HEK293 (cell line): ENCODE data around the gene ANGPTL8.

Experiments used
- CTCF ChIA-PET: fragments of 350-600 bp; formaldehyde crosslinking; extraction: SDS; loops from one replicate; lab custom pipeline; 2021; ENCODE audit warnings: antibody characterized with exemption; lab: Yijun Ruan, JAX
- POLR2A ChIA-PET: fragments of 300-600 bp; formaldehyde crosslinking; extraction: SDS; loops from one replicate; lab custom pipeline; 2020; ENCODE audit warnings: antibody characterized with exemption, inconsistent platforms; lab: Yijun Ruan, JAX
- H3K27ac ChIP-seq: fragments of 200-500 bp; sonication (Bioruptor generic); 2 replicates; pipeline ENCODE4 v1.5.1; 2014; ENCODE audit warnings: low read depth, low read length, control low read depth, inconsistent platforms; ENCODE audit errors: extremely low read depth
- H3K36me3 ChIP-seq, 2 experiments: fragments of 200-500 bp in 1 of 2; sonication (Bioruptor generic) in 1 of 2; 1 replicate in 1 of 2; 2 replicates in 1 of 2; pipeline ENCODE4 v1.5.1; 2014 to 2017; ENCODE audit warnings: inconsistent platforms in 2 of 2, low read length in 2 of 2; ENCODE audit not compliant: control insufficient read depth in 2 of 2, insufficient read depth in 1 of 2
- H3K4me1 ChIP-seq: fragments of 200-500 bp; sonication (Bioruptor generic); 2 replicates; pipeline ENCODE4 v1.5.1; 2014; ENCODE audit warnings: mild to moderate bottlenecking, low read length, inconsistent platforms; ENCODE audit not compliant: control insufficient read depth, insufficient read depth
- H3K4me3 ChIP-seq: 2 replicates; pipeline ENCODE4 v1.5.1; 2011; ENCODE audit warnings: low read depth, mild to moderate bottlenecking, control low read depth, low read length, moderate library complexity
- H3K9me3 ChIP-seq: fragments of 200-500 bp; sonication (Bioruptor generic); 2 replicates; pipeline ENCODE4 v1.5.1; 2014; ENCODE audit warnings: low read depth, low read length, inconsistent platforms; ENCODE audit not compliant: control insufficient read depth, insufficient read depth
- CTCF ChIP-seq: fragments of 450-650 bp; formaldehyde crosslinking; IDR thresholded peaks from 2 replicates; pipeline ENCODE4 v1.5.1; 2016; ENCODE audit warnings: missing biosample characterization, missing genetic modification characterization
- GLI4 ChIP-seq: fragments of 450-650 bp; formaldehyde crosslinking; IDR thresholded peaks from 2 replicates; pipeline ENCODE4 v1.5.1; 2016; ENCODE audit warnings: missing biosample characterization, missing genetic modification characterization
- IKZF3 ChIP-seq: fragments of 450-650 bp; IDR thresholded peaks from 2 replicates; pipeline ENCODE4 v1.5.0; 2018; ENCODE audit warnings: missing biosample characterization, mild to moderate bottlenecking, missing genetic modification characterization, moderate library complexity
- REST ChIP-seq: fragments of 450-650 bp; formaldehyde crosslinking; IDR thresholded peaks from 2 replicates; pipeline ENCODE4 v1.5.1; 2016; ENCODE audit warnings: missing biosample characterization, missing genetic modification characterization
- SP7 ChIP-seq: fragments of 450-650 bp; formaldehyde crosslinking; IDR thresholded peaks from 2 replicates; pipeline ENCODE4 v1.5.1; 2016; ENCODE audit warnings: missing biosample characterization, missing genetic modification characterization
- WT1 ChIP-seq: fragments of 450-650 bp; formaldehyde crosslinking; IDR thresholded peaks from 2 replicates; pipeline ENCODE4 v1.5.1; 2016; ENCODE audit warnings: missing biosample characterization, missing genetic modification characterization
- ZBTB21 ChIP-seq: fragments of 450-650 bp; formaldehyde crosslinking; IDR thresholded peaks from 2 replicates; pipeline ENCODE4 v1.5.1; 2017; ENCODE audit warnings: missing biosample characterization, missing genetic modification characterization
- ZIC2 ChIP-seq: fragments of 450-650 bp; formaldehyde crosslinking; IDR thresholded peaks from 2 replicates; pipeline ENCODE4 v1.5.1; 2016; ENCODE audit warnings: missing biosample characterization, missing genetic modification characterization
- ZNF132 ChIP-seq: fragments of 450-650 bp; formaldehyde crosslinking; IDR thresholded peaks from 2 replicates; pipeline ENCODE4 v1.5.1; 2017; ENCODE audit warnings: missing biosample characterization, missing genetic modification characterization, borderline replicate concordance
- ZNF157 ChIP-seq: fragments of 450-650 bp; formaldehyde crosslinking; IDR thresholded peaks from 2 replicates; pipeline ENCODE4 v1.5.1; 2016; ENCODE audit warnings: missing biosample characterization, missing genetic modification characterization
- ZNF16 ChIP-seq: fragments of 450-650 bp; formaldehyde crosslinking; IDR thresholded peaks from 2 replicates; pipeline ENCODE4 v1.5.1; 2016; ENCODE audit warnings: low read depth, missing biosample characterization, missing genetic modification characterization
- ZNF426 ChIP-seq: fragments of 450-650 bp; formaldehyde crosslinking; IDR thresholded peaks from 2 replicates; pipeline ENCODE4 v1.5.1; 2017; ENCODE audit warnings: missing biosample characterization, missing genetic modification characterization, mild to moderate bottlenecking, inconsistent platforms, moderate library complexity
- ZNF518A ChIP-seq: fragments of 450-650 bp; formaldehyde crosslinking; conservative IDR thresholded peaks from 2 replicates; pipeline ENCODE4 v1.5.1; 2016; ENCODE audit warnings: low read depth, missing biosample characterization, missing genetic modification characterization
- ZNF560 ChIP-seq: fragments of 450-650 bp; formaldehyde crosslinking; IDR thresholded peaks from 2 replicates; pipeline ENCODE4 v1.5.1; 2017; ENCODE audit warnings: missing biosample characterization, missing genetic modification characterization, borderline replicate concordance
- ZNF561 ChIP-seq: fragments of 450-650 bp; IDR thresholded peaks from 2 replicates; pipeline ENCODE4 v1.5.1; 2018; ENCODE audit warnings: missing biosample characterization, missing genetic modification characterization, borderline replicate concordance
- ZNF580 ChIP-seq: fragments of 450-650 bp; formaldehyde crosslinking; IDR thresholded peaks from 2 replicates; pipeline ENCODE4 v1.5.1; 2016; ENCODE audit warnings: missing biosample characterization, missing genetic modification characterization
- ZNF623 ChIP-seq: fragments of 450-650 bp; formaldehyde crosslinking; IDR thresholded peaks from 2 replicates; pipeline ENCODE4 v1.5.1; 2016; ENCODE audit warnings: missing biosample characterization, missing genetic modification characterization
- ZNF654 ChIP-seq: fragments of 450-650 bp; formaldehyde crosslinking; IDR thresholded peaks from 2 replicates; pipeline ENCODE4 v1.5.1; 2016; ENCODE audit warnings: low read depth, missing biosample characterization, missing genetic modification characterization
- ZNF658 ChIP-seq: fragments of 450-650 bp; formaldehyde crosslinking; IDR thresholded peaks from 2 replicates; pipeline ENCODE4; 2016; ENCODE audit warnings: missing biosample characterization, missing genetic modification characterization
- ZNF76 ChIP-seq: fragments of 450-650 bp; formaldehyde crosslinking; IDR thresholded peaks from 2 replicates; pipeline ENCODE4; 2016; ENCODE audit warnings: low read depth, missing biosample characterization, missing genetic modification characterization, borderline replicate concordance
- ZNF777 ChIP-seq: fragments of 450-650 bp; formaldehyde crosslinking; IDR thresholded peaks from 2 replicates; pipeline ENCODE4 v1.5.1; 2017; ENCODE audit warnings: missing biosample characterization, missing genetic modification characterization, borderline replicate concordance
- ZSCAN5A ChIP-seq: fragments of 450-650 bp; formaldehyde crosslinking; IDR thresholded peaks from 2 replicates; pipeline ENCODE4 v1.5.1; 2016; ENCODE audit warnings: missing biosample characterization, missing genetic modification characterization
- ZXDB ChIP-seq: fragments of 450-650 bp; formaldehyde crosslinking; IDR thresholded peaks from 2 replicates; pipeline ENCODE4 v1.5.1; 2016; ENCODE audit warnings: missing biosample characterization, missing genetic modification characterization

ANGPTL8 gene

GRCh38 chr19:11261971-11262839, 22.8 kb downstream of the ANGPTL8 start, which contains the start of gene DOCK6 (continued):
- 0 out of 2 replicates have a peak, but pooled peaks have one; percentile 59 for TF ChIP-seq ZNF561
- TF ChIP-seq, all 188 proteins: peak for 34

GRCh38 chr19:11263726-11264125, 24.3 kb downstream of the ANGPTL8 start:
- no peak overlapping the region for H3K4me3 ChIP-seq
- H3K9me3 ChIP-seq = no peaks in the 10 kb centered on the region
- H3K27ac ChIP-seq = no peak overlapping the region
- ChIA-PET POLR2A (no interaction called here), CTCF (interaction anchor here (0.6 kb wide), 2 partner anchors 19 to 38 kb away, joined by 3 read pairs; no protein-coding TSS in a partner anchor)
- no peaks in the 10 kb centered on the region; the same call in 1 of the 2 replicates for H3K4me1 ChIP-seq
- H3K36me3 ChIP-seq = no peaks in the 10 kb centered on the region
- TF ChIP-seq IKZF3 (no peak), ZNF580 (no peak), ZNF654 (tag by site-specific recombination) (0 out of 2 replicates have a peak, but pooled peaks have one; percentile 7), ZNF132 (no peak), ZNF658 (no peak), ZNF157 (tag by site-specific recombination) (no peak), ZNF426 (peak; percentile 50), REST (tag by site-specific recombination) (0 out of 2 replicates have a peak, but pooled peaks have one; percentile 12), ZIC2 (tag by site-specific recombination) (no peak), ZNF16 (tag by site-specific recombination) (no peak), ZNF623 (tag by site-specific recombination) (peak; percentile 98), ZBTB21 (tag by site-specific recombination) (no peak), ZNF560 (0 out of 2 replicates have a peak, but pooled peaks have one; percentile 31), ZNF76 (tag by site-specific recombination) (no peak), CTCF (tag by site-specific recombination) (no peak), GLI4 (tag by site-specific recombination) (no peak), ZNF518A (tag by site-specific recombination) (peak; percentile 60; the same call in 1 of the 2 replicates), SP7 (no peak), ZNF777 (tag by site-specific recombination) (no peak), ZSCAN5A (tag by site-specific recombination) (no peak), ZXDB (tag by site-specific recombination) (no peak), WT1 (no peak)
